NCI-H2081 (cell line): ENCODE results near the gene SYNJ1.
"Not testable (repeated sequence)": the region's sequence is repeated elsewhere in the genome, so short reads cannot be mapped to it uniquely, and the experiment has no call there.

Experiments
- DNase-seq, 2 experiments: peaks; one replicate each; lab custom pipeline; 2025; lab: John Stamatoyannopoulos, UW

SYNJ1 gene

GRCh38 chr21:32733990-32734613, 6.3 kb upstream of the SYNJ1 start:
- DNase-seq: no peak

DNA sequence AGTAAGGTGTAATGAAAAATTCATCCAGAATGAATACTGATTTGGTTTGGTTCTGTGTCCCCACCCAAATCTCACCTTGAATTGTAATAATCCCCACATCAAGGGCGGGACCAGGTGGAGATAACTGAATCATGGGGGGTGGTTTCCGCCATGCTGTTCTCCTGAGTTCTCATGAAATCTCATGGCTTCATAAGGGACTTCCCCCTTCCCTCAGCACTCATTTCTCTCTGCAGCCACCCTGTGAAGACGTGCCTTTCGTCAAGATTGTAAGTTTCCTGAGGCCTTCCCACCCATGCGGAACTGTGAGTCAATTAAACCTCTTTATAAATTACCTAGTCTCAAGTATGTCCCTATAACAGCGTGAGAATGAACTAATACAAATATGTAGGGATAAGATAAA, 5.5 kb upstream of the SYNJ1 start:
- no peak for DNase-seq

DNA sequence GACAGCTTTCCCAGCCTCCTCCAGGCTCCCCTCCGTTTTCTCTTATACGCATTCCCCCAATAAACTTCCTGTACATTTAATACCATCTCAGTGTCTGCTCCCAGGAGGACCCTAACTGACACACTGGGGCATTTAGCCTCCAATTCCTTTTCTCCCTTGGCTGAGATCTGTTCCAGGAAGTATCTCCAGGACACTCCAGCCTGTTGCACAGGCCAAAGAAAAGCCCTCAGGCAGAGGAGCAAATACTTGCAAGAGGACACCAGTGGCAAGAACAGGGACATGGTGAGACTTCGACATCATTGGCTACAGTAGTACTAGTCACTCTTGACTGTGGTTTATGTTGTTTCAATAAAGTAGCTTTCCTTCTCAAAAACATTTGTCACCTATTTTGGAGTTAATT, 4.7 kb upstream of the SYNJ1 start:
- no peak for DNase-seq

DNA sequence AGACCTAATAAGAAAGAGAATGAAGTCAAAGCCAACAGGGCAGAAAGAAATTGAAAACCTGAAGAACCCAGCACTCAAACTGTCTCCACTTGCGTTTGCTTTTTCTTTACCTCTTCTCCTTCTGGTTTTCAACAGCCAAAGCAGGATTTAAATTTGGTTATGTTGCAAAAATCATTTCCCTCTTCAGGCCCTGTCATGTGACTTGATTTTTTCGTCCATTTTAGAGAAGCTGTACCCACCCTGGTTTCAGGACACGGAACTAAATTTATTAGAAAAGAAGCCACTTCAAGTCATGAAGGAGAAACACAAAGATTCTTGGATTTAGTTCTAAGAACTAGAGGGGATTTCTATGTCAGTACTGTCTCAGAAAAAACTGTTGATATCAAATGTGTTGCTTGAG, 1.0 kb upstream of the SYNJ1 start:
- no peak for DNase-seq

DNA sequence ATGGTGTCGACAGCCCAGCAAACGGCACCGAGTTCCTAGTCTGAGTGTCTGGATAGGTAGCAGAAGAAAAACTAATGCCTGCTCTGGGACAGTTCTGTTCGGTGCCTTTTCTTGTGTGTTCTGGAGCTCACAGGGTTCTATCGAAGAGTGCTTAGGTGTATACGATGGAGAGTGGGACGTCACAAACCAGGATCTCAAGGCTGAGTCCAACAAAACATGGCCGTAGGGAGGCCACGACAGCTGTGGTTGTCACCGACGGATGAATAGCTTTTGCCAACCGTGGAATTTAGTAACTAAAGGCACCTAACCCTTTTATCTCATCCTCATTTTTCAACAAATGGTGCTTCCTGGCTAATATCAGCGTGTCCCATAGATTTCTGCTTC, 635 bp upstream of the SYNJ1 start:
- DNase-seq: peak in 1 of 2 experiments; percentile 32

- DNase-seq: no peak
These were observed 750 bp downstream of the SYNJ1 start for GRCh38 chr21:32726839-32727686.

- no peak for DNase-seq
These were observed 8.7 kb downstream of the SYNJ1 start for GRCh38 chr21:32719085-32719484.

DNA sequence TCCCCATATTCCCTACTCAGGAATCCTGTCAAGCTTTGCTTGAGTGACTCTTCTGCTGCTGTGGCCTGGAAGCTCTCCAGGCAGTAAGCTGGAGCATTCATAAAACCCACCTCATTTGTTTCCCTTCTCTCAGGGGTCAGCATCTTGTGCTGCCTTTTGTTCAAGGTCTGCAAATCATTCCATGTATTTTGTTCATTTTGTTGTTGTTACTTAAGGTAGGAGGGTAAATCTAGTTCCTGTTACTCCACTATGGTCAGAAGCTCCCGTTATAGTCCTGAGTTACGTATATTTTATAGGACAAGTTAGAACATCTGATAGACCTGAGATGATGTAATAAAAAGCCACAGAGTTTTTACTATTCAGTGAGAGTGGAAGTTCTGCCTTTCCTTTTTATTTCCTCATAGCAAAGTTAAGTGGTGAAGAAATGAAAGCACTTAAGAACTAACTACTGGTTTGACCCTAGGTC, 9.9 kb downstream of the SYNJ1 start:
- no peak for DNase-seq

DNA sequence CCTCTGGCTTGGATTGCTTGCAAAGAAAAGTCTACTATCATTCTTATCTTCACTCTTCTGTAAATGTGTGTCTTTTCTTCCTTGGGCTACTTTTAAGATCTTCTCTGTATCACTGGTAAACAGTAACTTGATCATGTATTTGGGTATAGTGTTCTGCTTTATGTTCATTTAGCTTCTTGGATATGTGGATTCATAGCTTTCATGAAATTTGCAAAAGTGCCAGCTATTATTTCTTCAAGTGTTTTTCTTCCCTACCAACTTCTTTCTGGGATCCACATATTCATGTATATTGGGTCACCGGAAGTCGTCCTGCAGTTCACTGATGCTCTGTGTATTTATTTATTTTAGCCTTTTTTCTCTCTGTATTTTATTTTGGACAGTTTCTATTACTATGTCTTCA, 11.3 kb downstream of the SYNJ1 start:
- no peak for DNase-seq

GRCh38 chr21:32713726-32714125, 14.1 kb downstream of the SYNJ1 start:
- no peak for DNase-seq

DNA sequence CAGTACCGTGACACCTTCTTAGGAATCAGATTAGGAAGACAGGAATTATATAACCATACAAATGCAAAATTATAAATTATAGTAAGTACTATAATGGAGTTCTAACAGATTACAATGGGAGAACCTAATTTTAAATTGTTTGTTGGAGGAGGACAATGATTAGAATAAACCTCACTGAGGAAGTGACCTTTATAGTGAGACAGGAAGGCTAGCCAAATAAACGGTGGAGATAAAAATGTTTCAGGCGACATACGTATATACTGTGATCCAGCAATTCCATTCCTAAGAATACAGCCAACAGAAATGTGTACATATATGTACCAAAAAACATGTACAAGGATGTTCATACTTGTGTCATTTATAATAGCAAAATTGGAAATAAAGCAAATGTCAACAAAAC, 15.2 kb downstream of the SYNJ1 start:
- no peak for DNase-seq

DNA sequence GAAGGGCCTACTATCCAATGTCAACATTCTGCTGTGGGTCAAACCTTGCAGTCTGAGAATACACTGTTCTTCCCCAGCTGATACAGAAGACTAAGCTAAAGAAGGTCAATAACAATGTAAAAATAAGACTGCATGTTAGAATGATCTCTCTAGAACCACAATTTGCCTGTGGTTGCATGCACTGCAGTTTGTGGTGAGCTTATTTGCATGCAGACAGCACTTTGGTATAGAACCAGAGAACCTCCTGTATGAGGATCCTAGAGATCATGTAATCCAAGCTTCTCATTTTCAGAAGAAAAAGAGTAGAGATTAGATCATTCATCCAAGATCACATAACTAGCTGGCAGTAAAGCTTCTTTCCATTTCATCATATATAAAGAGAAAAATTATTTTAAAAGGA, 15.8 kb downstream of the SYNJ1 start:
- DNase-seq: no peak

DNA sequence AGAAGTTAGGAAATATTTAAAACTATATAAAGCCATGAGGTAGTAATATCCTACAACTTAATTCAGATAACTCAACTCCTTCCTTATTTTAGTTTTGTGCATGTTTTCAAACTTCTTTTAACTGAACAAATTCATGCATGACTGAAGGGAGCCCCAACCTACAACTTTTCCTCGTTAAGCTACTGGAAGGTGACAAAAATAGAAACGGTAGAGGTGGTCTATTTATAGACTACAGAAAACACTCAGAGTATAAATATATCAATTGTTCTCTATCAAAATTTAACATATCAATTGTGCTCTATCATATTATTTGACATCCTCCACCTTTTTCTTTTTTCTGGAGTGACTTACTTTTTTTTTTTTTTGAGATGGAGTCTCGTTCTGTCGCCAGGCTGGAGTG, 16.8 kb downstream of the SYNJ1 start:
- no peak for DNase-seq

GRCh38 chr21:32710069-32710784, 17.6 kb downstream of the SYNJ1 start:
- no peak for DNase-seq

GRCh38 chr21:32708069-32708468, 19.7 kb downstream of the SYNJ1 start:
- DNase-seq: no peak

DNA sequence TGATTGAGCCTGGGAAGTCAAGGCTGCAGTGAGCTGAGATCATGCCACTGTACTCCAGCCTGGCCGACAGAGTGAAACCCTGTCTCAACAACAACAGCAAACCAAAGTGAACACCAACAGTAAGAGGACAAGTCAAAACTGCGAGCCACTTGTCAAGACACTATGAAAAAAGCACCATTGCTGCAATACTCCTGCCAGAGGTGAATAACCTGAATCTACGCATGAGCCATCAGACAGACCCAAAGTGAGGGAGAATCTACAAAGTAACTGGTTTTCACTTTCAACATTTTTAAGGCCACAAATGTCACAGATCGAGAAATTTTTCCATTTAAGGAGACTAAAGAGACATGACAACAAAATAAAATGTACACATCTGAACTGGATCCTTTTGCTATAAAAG, 21.9 kb downstream of the SYNJ1 start:
- DNase-seq: no peak

DNA sequence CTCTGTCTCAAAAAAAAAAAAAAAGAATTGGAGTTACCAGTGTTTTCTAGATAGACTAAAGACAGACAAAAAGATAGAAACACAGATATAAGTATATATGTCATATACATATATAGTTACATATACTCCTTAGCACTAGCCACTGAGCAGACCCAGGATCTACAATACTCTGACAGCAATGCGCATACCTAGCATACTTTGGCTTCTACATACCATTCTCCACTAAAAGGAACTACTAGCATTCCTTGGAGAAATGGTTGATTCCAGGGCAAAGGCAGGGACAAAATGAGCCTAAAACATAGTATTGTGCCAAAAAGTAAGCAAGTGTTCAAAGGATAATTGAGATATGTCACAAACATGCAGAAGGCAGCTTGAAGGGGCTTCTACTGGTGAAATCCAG, 22.7 kb downstream of the SYNJ1 start:
- no peak for DNase-seq

DNA sequence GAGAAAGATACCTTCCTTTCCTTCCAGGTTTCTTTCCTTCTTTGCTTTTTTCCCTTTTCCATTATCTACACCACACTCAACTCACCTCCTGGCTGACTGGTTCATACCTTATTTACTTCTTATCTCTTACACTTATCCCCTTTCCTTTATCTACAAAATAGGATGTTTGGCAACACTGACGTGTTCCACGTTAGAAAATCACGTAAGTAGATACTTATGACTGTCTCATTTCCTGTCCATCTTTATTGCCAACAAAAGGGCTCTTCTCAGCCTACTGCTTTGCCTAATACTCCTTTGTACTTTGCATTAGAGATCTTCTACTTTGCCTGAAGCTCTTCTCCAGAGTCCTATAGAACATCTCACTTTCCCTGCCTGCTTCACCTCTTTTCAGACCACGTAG, 25.1 kb downstream of the SYNJ1 start:
- no peak for DNase-seq

- DNase-seq: no peak
These were observed 28.7 kb downstream of the SYNJ1 start for GRCh38 chr21:32698971-32699693.

- DNase-seq: no peak
These were observed 29.5 kb downstream of the SYNJ1 start for GRCh38 chr21:32698286-32698685.

DNA sequence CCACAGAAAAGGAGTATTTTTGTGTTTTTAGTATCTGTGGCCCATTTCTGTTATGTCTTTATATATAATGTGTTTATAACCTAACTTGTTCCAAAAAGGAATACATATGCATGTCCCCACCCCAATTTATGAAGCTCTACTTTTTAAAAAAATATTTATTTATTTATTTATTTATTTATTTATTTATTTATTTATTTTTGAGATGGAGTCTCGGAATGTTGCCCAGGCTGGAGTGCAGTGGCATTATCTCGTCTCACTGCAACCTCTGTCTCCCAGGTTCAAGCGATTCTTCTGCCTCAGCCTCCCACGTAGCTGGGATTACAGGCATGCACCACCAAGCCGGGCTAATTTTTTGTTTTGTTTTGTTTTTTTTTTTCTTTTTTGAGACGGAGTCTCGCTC, 32.3 kb downstream of the SYNJ1 start:
- not testable (repeated sequence) for DNase-seq

GRCh38 chr21:32693581-32693980, 34.2 kb downstream of the SYNJ1 start:
- no peak for DNase-seq
